Right lobe of liver (tissue), 4 donors: ENCODE data around the gene MACROD2.

ENCODE experiments used
- POLR2A ChIP-seq: fragments of 450-650 bp; IDR thresholded peaks from one replicate; pipeline ENCODE4 v1.6.1; 2017; ENCODE audit warnings: antibody characterized with exemption, mild to moderate bottlenecking
- TF ChIP-seq, protein P1 (sequence below), 4 donors: fragments of 200-600 bp in 3 of 4; fragments of 450-650 bp in 1 of 4; IDR thresholded peaks; one replicate each; pipeline versions ENCODE4 v1.5.1 to v1.8.0; 2016 to 2022; ENCODE audit warnings: antibody characterized with exemption in 4 of 4, mild to moderate bottlenecking in 2 of 4
- donor health status: DM: no; HTN: no; CAD: no.
- donor health status: DM: no; HTN: no; CAD: no.
- donor health status: DM: no; HTN: yes; CAD: no.

DNA sequence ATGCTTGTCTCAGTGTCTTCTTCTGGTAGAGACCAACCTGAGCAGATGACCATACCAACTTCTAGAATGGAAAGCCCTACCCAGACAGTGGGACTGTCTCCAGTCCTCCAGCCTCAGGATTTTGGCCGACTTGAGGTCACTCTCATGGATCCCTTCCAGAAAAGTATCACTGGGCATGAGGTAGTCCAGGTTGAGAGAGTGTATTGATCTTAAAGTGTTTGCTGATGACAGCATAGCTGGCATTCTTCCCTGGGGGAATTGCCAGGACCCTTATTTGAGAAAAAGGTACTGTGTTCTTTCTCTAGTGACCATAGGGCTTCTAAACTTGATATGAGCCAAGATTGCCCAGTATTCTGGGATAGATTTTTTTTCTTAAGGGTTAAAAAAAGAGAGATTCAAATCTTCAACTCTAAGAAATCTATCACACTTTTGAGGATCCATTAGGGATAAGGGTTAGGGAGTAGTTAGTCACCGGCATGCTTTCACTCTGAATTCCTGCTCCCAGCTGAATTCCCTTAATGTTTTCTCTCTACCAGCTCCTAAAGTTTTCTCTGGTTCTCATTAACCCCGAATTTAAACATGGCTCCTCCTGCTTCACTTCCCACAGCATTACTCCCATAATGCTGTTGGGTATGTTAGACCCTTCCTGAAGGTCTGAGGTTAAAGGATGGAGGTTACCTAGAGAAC, 415.7 kb downstream of the MACROD2 start:
- TF ChIP-seq, protein P1, sequence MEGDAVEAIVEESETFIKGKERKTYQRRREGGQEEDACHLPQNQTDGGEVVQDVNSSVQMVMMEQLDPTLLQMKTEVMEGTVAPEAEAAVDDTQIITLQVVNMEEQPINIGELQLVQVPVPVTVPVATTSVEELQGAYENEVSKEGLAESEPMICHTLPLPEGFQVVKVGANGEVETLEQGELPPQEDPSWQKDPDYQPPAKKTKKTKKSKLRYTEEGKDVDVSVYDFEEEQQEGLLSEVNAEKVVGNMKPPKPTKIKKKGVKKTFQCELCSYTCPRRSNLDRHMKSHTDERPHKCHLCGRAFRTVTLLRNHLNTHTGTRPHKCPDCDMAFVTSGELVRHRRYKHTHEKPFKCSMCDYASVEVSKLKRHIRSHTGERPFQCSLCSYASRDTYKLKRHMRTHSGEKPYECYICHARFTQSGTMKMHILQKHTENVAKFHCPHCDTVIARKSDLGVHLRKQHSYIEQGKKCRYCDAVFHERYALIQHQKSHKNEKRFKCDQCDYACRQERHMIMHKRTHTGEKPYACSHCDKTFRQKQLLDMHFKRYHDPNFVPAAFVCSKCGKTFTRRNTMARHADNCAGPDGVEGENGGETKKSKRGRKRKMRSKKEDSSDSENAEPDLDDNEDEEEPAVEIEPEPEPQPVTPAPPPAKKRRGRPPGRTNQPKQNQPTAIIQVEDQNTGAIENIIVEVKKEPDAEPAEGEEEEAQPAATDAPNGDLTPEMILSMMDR (IDR thresholded peaks at IDR 0.05): no peak
- no peak for TF ChIP-seq POLR2A
